Ovary (tissue), 9 donors: Measurements from ENCODE around the gene GUCY2D. TPM values are rescaled to one million over a fixed set of nuclear protein-coding genes. Genes with fewer than 3 reads are reported as not detected.

Experiments
- DNase-seq, 5 donors: peaks; one replicate each; pipeline ENCODE4 v3.0.0-alpha.2; 2019 to 2020
- H3K27ac ChIP-seq, 2 donors: fragments of 200-600 bp; one replicate each; pipeline versions ENCODE4 v1.5.1 to v1.8.0; 2019 to 2022
- H3K27me3 ChIP-seq: fragments of 200-600 bp; one replicate; pipeline ENCODE4 v1.8.0; 2022
- H3K36me3 ChIP-seq: fragments of 200-600 bp; sonication (generic); one replicate; pipeline ENCODE4 v1.5.1; 2019
- H3K4me1 ChIP-seq: one replicate; pipeline ENCODE4 v1.8.1; 2013; ENCODE audit warnings: mild to moderate bottlenecking, moderate library complexity; ENCODE audit not compliant: insufficient read depth
- H3K4me3 ChIP-seq: fragments of 200-600 bp; sonication (generic); one replicate; pipeline ENCODE4 v1.5.1; 2017
- H3K9me3 ChIP-seq, 2 donors: fragments of 200-600 bp in 1 of 2; sonication (generic) in 1 of 2; one replicate each; pipeline versions ENCODE4 v1.5.1 to v1.8.1; 2013 to 2019; ENCODE audit warnings: mild to moderate bottlenecking in 1 of 2, moderate library complexity in 1 of 2
- CTCF ChIP-seq, 3 donors: fragments of 450-650 bp in 2 of 3; fragments of 200-600 bp in 1 of 3; IDR thresholded peaks; one replicate each; pipeline versions ENCODE4 v1.5.1 to v1.8.0; 2016 to 2022; ENCODE audit warnings: antibody characterized with exemption in 3 of 3, mild to moderate bottlenecking in 1 of 3
- EP300 ChIP-seq: sonication (generic); formaldehyde crosslinking; IDR thresholded peaks from one replicate; pipeline ENCODE4 v1.6.1; 2017; ENCODE audit warnings: antibody characterized with exemption
- POLR2A ChIP-seq: fragments of 450-650 bp; IDR thresholded peaks from one replicate; pipeline ENCODE4 v1.6.1; 2017; ENCODE audit warnings: antibody characterized with exemption, mild to moderate bottlenecking, moderate library complexity
- WGBS, 3 donors: extraction: QIAGEN DNeasy Blood & Tissue Kit in 1 of 3; methylation state at CpG; one replicate each; pipeline versions ENCODE4 v1.1.5 to v1.1.7; 2013 to 2017; 5-methylcytosine and 5-hydroxymethylcytosine counted together
- intact Hi-C, 4 donors: fragments of 100-400 bp; cut with DNase I; formaldehyde crosslinking; loops; one replicate each; pipeline versions ENCODE4 v1.11.0 to v1.15.1; 2022 to 2023
- polyA plus RNA-seq, 2 donors: library from polyadenylated mRNA; stranded (reverse); fragments of 200-250 nt in 1 of 2; fragments of 350-450 nt in 1 of 2; fragmentation: Illumina TruSeq in 1 of 2; extraction: RNeasy Lipid Tissue Mini Kit (QIAGEN cat#74804) in 1 of 2; gene quantifications; one replicate each; pipeline ENCODE4 v1.2.3, GENCODE V29; 2013 to 2014
- total RNA-seq, 7 donors: library from RNA; depleted of rRNA in 2 of 7; stranded (reverse); fragments of >200 nt in 2 of 7; fragmentation: NEBNext Ultra II Directional in 3 of 7; extraction: Animal tissue kit (Norgen Biotek cat#: 25700) in 3 of 7; gene quantifications; one replicate each; pipeline versions ENCODE4 v1.1.0 to v1.2.4, GENCODE V29; 2016 to 2023
- donor health status: DM: no; HTN: no; CAD: no; lungs with moderate emphysema.
- donor health status: DM: no; HTN: no; CAD: no.
- donor health status: Bipolar disorder and iron deficiency.
- donor health status: DM: yes; HTN: yes; CAD: no.
- donor health status: DM: no; HTN: no; CAD: no.
- donor health status: DM: yes; HTN: yes; CAD: no.

The GUCY2D gene
- total and polyA plus RNA-seq, 9 donors: 0.05 to 0.42 (median 0.10) TPM; not detected in 6

GRCh38 chr17:8018436-8018835, 16.0 kb downstream of the GUCY2D start:
- DNase-seq: no peak

GRCh38 chr17:8019166-8019565, 16.8 kb downstream of the GUCY2D start:
- H3K27ac ChIP-seq: no peak overlapping the region
- no peak overlapping the region for H3K4me3 ChIP-seq
- no peak for TF ChIP-seq POLR2A
- H3K27me3 ChIP-seq: no peaks in the 10 kb centered on the region
- H3K9me3 ChIP-seq: no peaks in the 10 kb centered on the region
- no peaks in the 10 kb centered on the region for H3K36me3 ChIP-seq
- 66 to 72% (median 71%) methylated on average over 5 of the region's 5 CpGs for WGBS, 3 donors
- no peak for DNase-seq
- intact Hi-C loops: no loop called here
- peaks cover 5% of the 10 kb centered on the region for H3K4me1 ChIP-seq

More at GRCh38 chr17:8018436-8018835, 16.0 kb downstream of the GUCY2D start:
- TF ChIP-seq POLR2A: no peak
- TF ChIP-seq EP300: no peak
- no peak for TF ChIP-seq CTCF (IDR thresholded peaks at IDR 0.05)
- intact Hi-C loops: no loop called here
- H3K27ac ChIP-seq: no peak overlapping the region
- no peaks in the 10 kb centered on the region for H3K9me3 ChIP-seq
- 76 to 87% (median 81%) methylated on average over 3 of the region's 3 CpGs for WGBS, 3 donors
- H3K4me3 ChIP-seq: no peak overlapping the region
- H3K4me1 ChIP-seq: peaks cover 5% of the 10 kb centered on the region
- no peaks in the 10 kb centered on the region for H3K36me3 ChIP-seq
- H3K27me3 ChIP-seq: no peaks in the 10 kb centered on the region

- intact Hi-C loops: no loop called here
- no peak overlapping the region for H3K4me3 ChIP-seq
- peaks cover 5% of the 10 kb centered on the region for H3K4me1 ChIP-seq
- no peak for DNase-seq
- no peaks in the 10 kb centered on the region for H3K9me3 ChIP-seq
- 78 to 83% (median 78%) methylated on average over 16 of the region's 16 CpGs for WGBS, 3 donors
- no peaks in the 10 kb centered on the region for H3K36me3 ChIP-seq
- no peak for TF ChIP-seq EP300
- TF ChIP-seq CTCF (IDR thresholded peaks at IDR 0.05): no peak
- no peak for TF ChIP-seq POLR2A
- no peak overlapping the region for H3K27ac ChIP-seq
- no peaks in the 10 kb centered on the region for H3K27me3 ChIP-seq
These were observed 17.5 kb downstream of the GUCY2D start for GRCh38 chr17:8019665-8020650.

- H3K4me3 ChIP-seq: no peak overlapping the region
- no peak for DNase-seq
- intact Hi-C loops: no loop called here
- no peak for TF ChIP-seq POLR2A
- no peak for TF ChIP-seq CTCF (IDR thresholded peaks at IDR 0.05)
- TF ChIP-seq EP300: no peak
- H3K4me1 ChIP-seq: peaks cover 3% of the 10 kb centered on the region
- no peaks in the 10 kb centered on the region for H3K9me3 ChIP-seq
- no peak overlapping the region for H3K27ac ChIP-seq
- H3K27me3 ChIP-seq: no peaks in the 10 kb centered on the region
- no peaks in the 10 kb centered on the region for H3K36me3 ChIP-seq
- WGBS, 3 donors: 79 to 86% (median 85%) methylated on average over 9 of the region's 9 CpGs
These were observed 18.6 kb downstream of the GUCY2D start for GRCh38 chr17:8020776-8021564.
